ENCODE measurements around the gene CHD6.

Gene CHD6

GRCh38 chr20:41531518-41532275, 86.5 kb downstream of the CHD6 start:
- TF ChIP-seq CTCF (IDR thresholded peaks at IDR 0.05; ENCODE audit: low read depth, low read length), result no peak
- H3K4me3 ChIP-seq (replicated peaks in 1 of 2; ENCODE audit: low read depth in 2 of 2, low read length in 2 of 2), result no peak overlapping the region
- no peak for DNase-seq (ENCODE audit: low read depth in 2 of 2)

- DNase-seq (ENCODE audit: low read depth in 2 of 2), result no peak
- H3K4me3 ChIP-seq (replicated peaks in 1 of 2; ENCODE audit: low read depth in 2 of 2, low read length in 2 of 2), result no peak overlapping the region
- no peak for TF ChIP-seq CTCF (IDR thresholded peaks at IDR 0.05; ENCODE audit: low read depth, low read length)
Observed at GRCh38 chr20:41530923-41531322, 87.3 kb downstream of the CHD6 start.

GRCh38 chr20:41526327-41526726, 91.8 kb downstream of the CHD6 start:
- DNase-seq (ENCODE audit: low read depth in 2 of 2), result no peak
- H3K4me3 ChIP-seq (replicated peaks in 1 of 2; ENCODE audit: low read depth in 2 of 2, low read length in 2 of 2), result no peak overlapping the region
- no peak for TF ChIP-seq CTCF (IDR thresholded peaks at IDR 0.05; ENCODE audit: low read depth, low read length)

- DNase-seq (ENCODE audit: low read depth in 2 of 2), result peak; percentile 50 to 64
- peak overlapping the region in 1 of 2 donors; percentile 30 for H3K4me3 ChIP-seq (replicated peaks in 1 of 2; ENCODE audit: low read depth in 2 of 2, low read length in 2 of 2)
- TF ChIP-seq CTCF (IDR thresholded peaks at IDR 0.05; ENCODE audit: low read depth, low read length), result no peak
Observed at GRCh38 chr20:41524980-41525613, 93.1 kb downstream of the CHD6 start.

GRCh38 chr20:41523857-41524256, 94.3 kb downstream of the CHD6 start:
- DNase-seq (ENCODE audit: low read depth in 2 of 2), result no peak
- H3K4me3 ChIP-seq (replicated peaks in 1 of 2; ENCODE audit: low read depth in 2 of 2, low read length in 2 of 2), result no peak overlapping the region
- TF ChIP-seq CTCF (IDR thresholded peaks at IDR 0.05; ENCODE audit: low read depth, low read length), result no peak

- TF ChIP-seq CTCF (IDR thresholded peaks at IDR 0.05; ENCODE audit: low read depth, low read length), result no peak
- DNase-seq (ENCODE audit: low read depth in 2 of 2), result no peak
- H3K4me3 ChIP-seq (replicated peaks in 1 of 2; ENCODE audit: low read depth in 2 of 2, low read length in 2 of 2), result no peak overlapping the region
Observed at GRCh38 chr20:41513829-41514228, 104.3 kb downstream of the CHD6 start.
